Activated naive CD8-positive, alpha-beta T cell treated with anti-CD3 and anti-CD28 coated beads, Interleukin-2, amount 50 U/mL, for 24 hours (primary cell): ENCODE data around the gene FAM222A.

Experiments
- ATAC-seq: fragments of 150-1000 bp; cut with Tn5 transposase; one replicate; pipeline ENCODE4 v1.10.0; 2021
- DNase-seq: peaks from one replicate; pipeline ENCODE4 v3.0.0; 2021
- H3K27ac Mint-ChIP-seq: one replicate; pipeline ENCODE4 v1.8.0; 2021; ENCODE audit warnings: mild to moderate bottlenecking, mixed read lengths
- H3K27me3 Mint-ChIP-seq: one replicate; pipeline ENCODE4 v1.8.0; 2021; ENCODE audit warnings: mixed read lengths
- H3K36me3 Mint-ChIP-seq: one replicate; pipeline ENCODE4 v1.8.0; 2021; ENCODE audit warnings: low read depth, mixed read lengths
- H3K4me1 Mint-ChIP-seq: one replicate; pipeline ENCODE4 v1.8.0; 2021; ENCODE audit warnings: mixed read lengths
- H3K4me3 Mint-ChIP-seq: one replicate; pipeline ENCODE4 v1.8.0; 2021; ENCODE audit warnings: mild to moderate bottlenecking, moderate library complexity, mixed read lengths
- H3K9me3 Mint-ChIP-seq: one replicate; pipeline ENCODE4 v1.8.0; 2021; ENCODE audit warnings: mixed read lengths

The FAM222A gene

GRCh38 chr12:109760031-109760929 lies 46.7 kb downstream of the FAM222A start:
- Mint-ChIP-seq H3K27me3 (no peaks in the 10 kb centered on the region), H3K9me3 (peaks cover 7% of the 10 kb centered on the region), H3K4me3 (no peak overlapping the region), H3K4me1 (peaks cover 7% of the 10 kb centered on the region), H3K36me3 (peaks cover 16% of the 10 kb centered on the region), H3K27ac (no peak overlapping the region)
- ATAC-seq: no peak
- DNase-seq: no peak

- Mint-ChIP-seq H3K4me3 (no peak overlapping the region), H3K36me3 (peaks cover 12% of the 10 kb centered on the region), H3K9me3 (no peaks in the 10 kb centered on the region), H3K27ac (no peak overlapping the region), H3K4me1 (peaks cover 7% of the 10 kb centered on the region), H3K27me3 (no peaks in the 10 kb centered on the region)
- no peak for ATAC-seq
- DNase-seq: no peak
These were observed 47.6 kb downstream of the FAM222A start for GRCh38 chr12:109760930-109761921.

GRCh38 chr12:109762071-109762672 lies 48.5 kb downstream of the FAM222A start:
- H3K36me3 Mint-ChIP-seq: peaks cover 3% of the 10 kb centered on the region
- no peak overlapping the region for H3K27ac Mint-ChIP-seq
- no peaks in the 10 kb centered on the region for H3K9me3 Mint-ChIP-seq
- no peaks in the 10 kb centered on the region for H3K27me3 Mint-ChIP-seq
- DNase-seq (no peak), ATAC-seq (no peak)
- peaks cover 7% of the 10 kb centered on the region for H3K4me1 Mint-ChIP-seq
- no peak overlapping the region for H3K4me3 Mint-ChIP-seq

GRCh38 chr12:109762673-109763191 lies 49.1 kb downstream of the FAM222A start:
- H3K27ac Mint-ChIP-seq: no peak overlapping the region
- H3K4me1 Mint-ChIP-seq: peaks cover 7% of the 10 kb centered on the region
- no peak overlapping the region for H3K4me3 Mint-ChIP-seq
- H3K36me3 Mint-ChIP-seq: no peaks in the 10 kb centered on the region
- DNase-seq: no peak
- no peaks in the 10 kb centered on the region for H3K9me3 Mint-ChIP-seq
- H3K27me3 Mint-ChIP-seq: no peaks in the 10 kb centered on the region
- no peak for ATAC-seq

GRCh38 chr12:109763201-109763841 lies 49.7 kb downstream of the FAM222A start:
- H3K9me3 Mint-ChIP-seq: no peaks in the 10 kb centered on the region
- no peaks in the 10 kb centered on the region for H3K36me3 Mint-ChIP-seq
- no peak for DNase-seq
- peak; percentile 68 for ATAC-seq
- H3K27me3 Mint-ChIP-seq: no peaks in the 10 kb centered on the region
- H3K4me3 Mint-ChIP-seq: no peak overlapping the region
- H3K4me1 Mint-ChIP-seq: peaks cover 7% of the 10 kb centered on the region
- no peak overlapping the region for H3K27ac Mint-ChIP-seq

- H3K4me3 Mint-ChIP-seq: no peak overlapping the region
- no peak for ATAC-seq
- H3K9me3 Mint-ChIP-seq: no peaks in the 10 kb centered on the region
- H3K27me3 Mint-ChIP-seq: no peaks in the 10 kb centered on the region
- no peak overlapping the region for H3K27ac Mint-ChIP-seq
- H3K4me1 Mint-ChIP-seq: peaks cover 7% of the 10 kb centered on the region
- H3K36me3 Mint-ChIP-seq: no peaks in the 10 kb centered on the region
- DNase-seq: no peak
These were observed 50.5 kb downstream of the FAM222A start for GRCh38 chr12:109764123-109764522.

GRCh38 chr12:109764776-109765445 lies 51.3 kb downstream of the FAM222A start:
- Mint-ChIP-seq H3K27ac (no peak overlapping the region), H3K36me3 (no peaks in the 10 kb centered on the region), H3K27me3 (no peaks in the 10 kb centered on the region), H3K4me3 (no peak overlapping the region), H3K4me1 (peaks cover 7% of the 10 kb centered on the region), H3K9me3 (no peaks in the 10 kb centered on the region)
- DNase-seq (no peak), ATAC-seq (no peak)

GRCh38 chr12:109765446-109765810 lies 51.8 kb downstream of the FAM222A start:
- no peak for ATAC-seq

GRCh38 chr12:109766251-109766778 lies 52.7 kb downstream of the FAM222A start:
- no peak for ATAC-seq
- no peak for DNase-seq
- Mint-ChIP-seq H3K4me1 (peaks cover 5% of the 10 kb centered on the region), H3K9me3 (no peaks in the 10 kb centered on the region), H3K27me3 (no peaks in the 10 kb centered on the region), H3K36me3 (no peaks in the 10 kb centered on the region), H3K27ac (no peak overlapping the region), H3K4me3 (no peak overlapping the region)

More at GRCh38 chr12:109765446-109765810, 51.8 kb downstream of the FAM222A start:
- Mint-ChIP-seq H3K36me3 (no peaks in the 10 kb centered on the region), H3K27me3 (no peaks in the 10 kb centered on the region), H3K4me1 (peaks cover 7% of the 10 kb centered on the region), H3K9me3 (no peaks in the 10 kb centered on the region), H3K4me3 (no peak overlapping the region), H3K27ac (no peak overlapping the region)
- no peak for DNase-seq

GRCh38 chr12:109767456-109767855 lies 53.8 kb downstream of the FAM222A start:
- H3K4me1 Mint-ChIP-seq: peaks cover 5% of the 10 kb centered on the region
- H3K4me3 Mint-ChIP-seq: no peak overlapping the region
- no peaks in the 10 kb centered on the region for H3K27me3 Mint-ChIP-seq
- DNase-seq (no peak), ATAC-seq (no peak)
- no peak overlapping the region for H3K27ac Mint-ChIP-seq
- no peaks in the 10 kb centered on the region for H3K9me3 Mint-ChIP-seq
- H3K36me3 Mint-ChIP-seq: no peaks in the 10 kb centered on the region

- ATAC-seq (no peak), DNase-seq (no peak)
- Mint-ChIP-seq H3K27me3 (no peaks in the 10 kb centered on the region), H3K4me3 (no peak overlapping the region), H3K4me1 (peaks cover 7% of the 10 kb centered on the region), H3K27ac (no peak overlapping the region), H3K36me3 (no peaks in the 10 kb centered on the region), H3K9me3 (no peaks in the 10 kb centered on the region)
These were observed 54.6 kb downstream of the FAM222A start for GRCh38 chr12:109767991-109768900.

- no peaks in the 10 kb centered on the region for H3K9me3 Mint-ChIP-seq
- peaks cover 8% of the 10 kb centered on the region for H3K4me1 Mint-ChIP-seq
- no peaks in the 10 kb centered on the region for H3K36me3 Mint-ChIP-seq
- H3K27me3 Mint-ChIP-seq: peaks cover 4% of the 10 kb centered on the region
- no peak overlapping the region for H3K4me3 Mint-ChIP-seq
- H3K27ac Mint-ChIP-seq: no peak overlapping the region
- ATAC-seq (no peak), DNase-seq (no peak)
These were observed 55.5 kb downstream of the FAM222A start for GRCh38 chr12:109768901-109769670.
